HG03558 (cell line): ENCODE results near the gene HELLS.
"Not testable (repeated sequence)": the region's sequence is repeated elsewhere in the genome, so short reads cannot be mapped to it uniquely, and the experiment has no call there.

Experiments
- ATAC-seq: cut with Tn5 transposase; IDR thresholded peaks from one replicate; pipeline ENCODE4 v1.9.1; 2021; ENCODE audit warnings: moderate number of reproducible peaks; ENCODE audit not compliant: unreplicated experiment; ENCODE audit errors: extremely low read depth

The HELLS gene

DNA sequence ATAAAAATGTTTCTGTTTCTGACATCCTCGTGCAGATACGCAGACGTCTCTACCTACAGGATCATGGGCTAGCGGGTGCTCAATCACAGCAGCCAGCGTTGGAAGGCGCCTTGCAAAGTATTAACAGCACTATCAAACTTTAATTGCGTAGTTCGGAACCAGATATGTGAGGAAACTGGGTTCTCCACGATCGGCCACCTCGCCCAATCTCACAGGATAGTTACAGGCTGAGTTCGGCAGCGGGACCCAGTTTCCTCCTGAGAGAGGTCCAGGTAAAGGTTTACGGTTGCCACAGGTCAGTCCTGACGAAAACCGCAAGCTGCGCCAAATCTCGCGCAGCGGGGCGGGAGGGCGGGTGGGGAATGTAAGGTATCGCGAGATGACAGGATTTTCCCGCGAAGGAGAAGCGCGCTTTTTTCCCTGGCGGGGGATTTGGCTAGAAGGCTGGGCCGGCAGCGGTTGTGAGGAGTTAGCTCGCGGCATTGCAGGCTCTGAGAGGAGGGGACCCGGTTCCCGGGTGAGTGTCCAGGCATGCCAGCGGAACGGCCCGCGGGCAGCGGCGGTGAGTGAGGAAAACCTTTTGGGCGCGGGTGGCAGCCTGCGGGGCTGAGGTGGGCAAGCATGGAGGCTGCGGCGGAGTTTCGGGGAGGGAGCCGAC is at the start of gene HELLS:
Gene HELLS (plus strand): TSS at position 398 of the 658 bp plus-strand sequence. CDS start 134 bp downstream, at position 532.
- ATAC-seq, result peak; percentile 53

DNA sequence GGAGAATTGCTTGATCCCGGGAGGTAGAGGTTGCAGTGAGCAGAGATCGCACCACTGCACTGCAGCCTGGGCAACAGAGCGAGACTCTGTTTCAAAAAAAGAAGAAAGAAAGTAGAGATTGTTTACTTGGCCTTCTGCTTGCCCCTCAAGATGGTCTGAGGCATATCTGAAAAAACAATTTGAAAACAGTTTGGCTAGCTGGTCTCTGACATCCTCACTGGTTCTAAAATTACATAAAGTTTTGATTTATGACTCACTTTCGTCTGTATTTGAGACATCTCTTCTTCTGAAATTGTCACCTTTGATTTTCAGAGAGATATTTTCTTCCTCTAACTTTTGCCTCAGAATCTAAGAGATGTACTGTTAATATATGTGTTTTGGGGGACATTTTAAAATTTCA is 49.6 kb upstream of the HELLS start:
- ATAC-seq, result peak; percentile 53

GRCh38 chr10:94496646-94497045 is 48.9 kb upstream of the HELLS start:
- no peak for ATAC-seq

DNA sequence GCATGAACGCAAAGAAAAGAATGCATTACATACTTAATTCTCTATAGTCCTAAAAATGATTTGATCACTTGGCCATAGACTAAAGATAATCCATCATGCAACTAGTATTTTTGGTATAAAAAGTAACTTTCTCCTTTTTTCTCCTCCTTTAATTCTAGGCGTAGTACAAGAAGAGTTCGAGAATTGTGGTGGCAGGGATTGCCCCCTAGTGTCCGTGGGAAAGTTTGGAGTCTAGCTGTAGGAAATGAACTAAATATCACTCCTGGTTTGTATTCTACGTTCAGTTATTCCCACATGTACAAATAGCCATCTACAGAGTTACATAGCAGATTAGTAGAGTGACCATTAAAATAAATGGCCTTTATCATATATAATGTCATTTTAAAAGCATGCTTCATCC is 45.5 kb upstream of the HELLS start:
- ATAC-seq, result no peak

DNA sequence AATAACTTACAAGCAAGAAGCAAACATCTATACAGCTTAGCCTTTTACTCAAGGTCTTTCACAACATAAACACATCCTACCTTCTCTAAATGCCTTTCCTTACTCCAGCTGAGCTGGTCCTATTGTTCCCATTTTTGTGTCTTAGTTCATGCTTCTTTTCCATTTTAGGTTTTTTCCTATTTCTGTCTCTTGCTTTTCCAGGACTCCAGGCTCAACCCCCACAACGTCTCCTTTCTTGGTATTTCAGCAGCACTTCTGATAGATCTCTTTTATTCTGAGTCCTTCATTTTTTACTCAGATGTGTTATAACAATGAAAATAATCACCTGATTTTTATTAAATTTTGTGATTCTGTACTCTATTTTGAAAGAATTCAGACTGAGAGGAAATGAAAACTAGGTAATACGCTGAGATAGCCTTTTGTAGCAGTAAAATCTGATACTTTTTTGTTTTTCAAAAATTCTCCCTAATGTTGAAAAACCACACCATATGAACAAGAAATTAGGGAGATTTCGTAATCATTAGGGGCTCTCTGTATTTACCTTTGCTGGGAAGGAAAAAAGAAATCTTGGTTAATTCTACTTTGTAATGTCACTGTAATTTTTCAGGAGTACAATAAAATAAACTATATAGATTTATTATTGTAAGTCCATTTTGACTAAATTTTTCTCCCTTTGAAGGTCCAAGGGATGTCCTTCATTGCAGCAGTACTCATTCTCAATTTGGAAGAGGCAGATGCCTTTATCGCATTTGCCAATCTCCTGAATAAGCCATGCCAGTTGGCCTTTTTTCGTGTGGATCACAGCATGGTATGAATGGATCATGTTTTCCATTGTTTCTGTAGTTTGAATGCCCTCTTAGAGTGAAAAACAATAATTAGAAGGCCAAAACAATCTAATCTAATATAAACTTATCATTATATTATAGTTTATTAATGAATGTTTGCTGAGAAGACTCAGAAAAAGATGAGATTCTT is 24.0 kb upstream of the HELLS start:
- ATAC-seq, result no peak

- ATAC-seq, result no peak
Observed at GRCh38 chr10:94524146-94524545, 21.4 kb upstream of the HELLS start.

GRCh38 chr10:94524711-94525110 is 20.9 kb upstream of the HELLS start:
- no peak for ATAC-seq

DNA sequence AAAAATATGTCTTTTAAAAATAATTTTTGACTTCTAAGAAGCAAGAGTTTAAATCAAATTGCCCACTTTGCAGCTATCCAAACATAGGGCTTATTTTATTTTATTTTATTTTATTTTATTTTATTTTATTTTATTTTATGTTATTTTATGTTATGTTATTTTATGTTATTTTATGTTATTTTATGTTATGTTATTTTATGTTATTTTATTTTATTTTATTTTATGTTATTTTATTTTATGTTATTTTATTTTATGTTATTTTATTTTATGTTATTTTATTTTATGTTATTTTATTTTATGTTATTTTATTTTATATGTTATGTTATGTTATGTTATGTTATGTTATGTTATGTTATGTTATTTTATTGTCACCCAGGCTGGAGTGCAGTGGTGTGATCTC is 14.0 kb upstream of the HELLS start:
- not testable (repeated sequence) for ATAC-seq

DNA sequence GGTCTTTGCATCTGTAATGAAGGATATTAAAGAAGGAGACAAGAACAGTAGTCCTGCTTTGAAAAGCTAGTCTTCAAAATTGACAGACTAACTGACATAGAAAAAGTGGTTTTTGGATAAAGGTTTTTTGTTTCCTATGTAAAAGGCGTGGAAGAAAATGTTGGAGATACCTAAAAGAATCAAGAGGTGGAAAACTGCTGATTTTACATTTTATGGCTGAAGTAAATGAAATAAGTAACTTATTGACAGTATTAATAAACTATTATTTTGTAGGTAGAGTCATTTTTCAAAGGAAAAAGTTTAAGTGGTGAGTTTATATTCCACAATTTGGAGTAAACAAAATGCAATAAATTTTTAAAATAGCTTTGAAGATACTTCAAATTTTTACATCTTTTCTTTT is 12.6 kb upstream of the HELLS start:
- ATAC-seq, result no peak

GRCh38 chr10:94542282-94542681 is 3.3 kb upstream of the HELLS start:
- ATAC-seq, result not testable (repeated sequence)

DNA sequence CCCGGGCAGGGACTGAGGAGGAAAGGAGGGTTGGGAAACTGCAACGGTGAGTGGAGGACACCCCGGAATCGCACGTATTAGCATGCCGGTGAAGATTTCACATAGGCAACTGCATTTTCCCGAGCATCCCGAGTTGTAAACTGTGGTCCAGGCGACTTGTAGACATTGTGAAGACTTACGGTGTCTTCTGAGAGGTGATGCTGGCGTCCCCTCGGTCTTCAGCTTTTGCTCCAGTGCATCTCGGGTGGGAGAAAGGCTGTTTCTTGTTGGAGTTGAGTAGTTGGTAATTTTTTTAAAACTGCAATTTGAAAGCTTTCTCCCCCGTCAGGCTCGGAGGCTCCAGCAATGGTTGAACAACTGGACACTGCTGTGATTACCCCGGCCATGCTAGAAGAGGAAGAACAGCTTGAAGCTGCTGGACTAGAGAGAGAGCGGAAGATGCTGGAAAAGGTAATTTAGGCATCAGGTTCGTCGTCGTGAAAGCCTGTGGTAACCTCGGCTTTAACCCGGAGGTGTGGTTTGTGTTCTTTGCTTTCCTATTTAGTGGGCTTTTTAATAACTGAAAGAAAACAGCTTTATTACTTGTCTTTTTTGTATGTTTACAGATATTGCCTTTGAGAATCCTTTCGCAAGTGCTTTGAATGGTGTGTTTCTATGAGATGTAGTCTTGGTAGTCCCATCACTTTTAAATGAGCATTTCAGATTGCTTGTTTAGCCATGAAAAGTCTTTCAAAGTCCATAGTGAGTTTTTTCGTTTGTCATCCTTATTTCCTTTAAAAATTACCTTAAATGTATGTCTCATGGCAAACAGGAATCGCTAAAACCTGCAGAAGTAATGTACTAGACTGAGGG is 687 bp downstream of the HELLS start:
- no peak for ATAC-seq

DNA sequence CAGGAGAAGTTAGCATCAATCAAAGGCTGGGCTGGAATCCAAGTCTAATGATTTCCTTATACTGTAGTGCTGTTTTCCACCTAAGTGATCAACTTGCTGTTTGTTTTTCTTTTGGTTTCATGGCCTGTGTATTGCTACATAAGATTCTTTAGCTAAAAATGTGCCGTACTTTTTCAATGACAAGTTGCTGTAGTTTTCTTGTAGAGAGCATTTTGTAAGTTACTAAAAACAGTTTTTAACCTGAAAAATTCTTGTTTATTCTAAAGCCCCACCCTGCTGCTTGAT is 1.3 kb downstream of the HELLS start:
- ATAC-seq, result no peak

GRCh38 chr10:94549221-94549620 is 3.6 kb downstream of the HELLS start:
- no peak for ATAC-seq

DNA sequence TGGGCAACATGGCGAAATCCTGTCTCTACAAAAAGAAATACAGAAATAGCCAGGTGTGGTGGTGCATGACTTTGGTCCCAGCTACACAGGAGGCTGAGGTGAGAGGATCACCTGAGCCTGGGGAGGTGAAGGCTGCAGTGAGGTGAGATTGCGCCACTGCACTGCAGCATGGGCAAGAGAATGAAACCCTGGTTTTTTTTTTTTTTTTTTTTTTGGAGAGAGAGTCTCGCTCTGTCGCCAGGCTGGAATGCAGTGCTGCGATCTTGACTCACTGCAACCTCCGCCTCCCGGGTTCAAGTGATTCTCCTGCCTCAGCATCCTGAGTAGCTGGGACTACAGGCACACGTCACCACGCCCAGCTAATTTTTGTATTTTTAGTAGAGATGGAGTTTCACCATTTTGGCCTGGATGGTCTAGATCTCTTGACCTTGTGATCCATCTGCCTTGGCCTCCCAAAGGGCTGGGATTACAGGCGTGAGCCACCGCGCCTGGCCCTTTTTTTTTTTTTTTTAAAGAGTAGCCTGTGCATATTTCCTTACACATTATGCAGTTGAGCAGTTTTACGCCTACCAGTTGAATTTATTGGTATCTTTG is 22.2 kb downstream of the HELLS start:
- not testable (repeated sequence) for ATAC-seq

DNA sequence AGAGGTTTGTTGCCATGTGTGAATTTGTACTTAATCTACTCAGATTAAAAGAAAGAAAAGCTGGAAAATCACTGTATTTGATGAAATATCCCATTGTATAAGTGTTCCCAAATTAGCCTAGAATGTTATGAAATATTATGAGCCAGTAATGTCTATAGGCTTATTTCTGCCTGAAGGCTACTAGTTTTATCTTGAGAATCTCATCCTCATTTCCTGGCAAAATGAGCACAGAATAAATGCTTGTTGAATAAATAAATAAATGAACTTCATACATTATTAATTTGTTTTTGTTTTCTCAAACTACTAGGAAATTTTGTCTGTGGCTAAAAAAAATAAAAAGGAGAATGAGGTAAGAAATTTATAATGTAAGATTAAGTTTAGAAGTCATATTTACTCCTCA is 25.5 kb downstream of the HELLS start:
- no peak for ATAC-seq

GRCh38 chr10:94571528-94571927 is 25.9 kb downstream of the HELLS start:
- ATAC-seq, result no peak

- no peak for ATAC-seq
Observed at GRCh38 chr10:94578790-94579189, 33.2 kb downstream of the HELLS start.

GRCh38 chr10:94583124-94583523 is 37.5 kb downstream of the HELLS start:
- ATAC-seq, result no peak

DNA sequence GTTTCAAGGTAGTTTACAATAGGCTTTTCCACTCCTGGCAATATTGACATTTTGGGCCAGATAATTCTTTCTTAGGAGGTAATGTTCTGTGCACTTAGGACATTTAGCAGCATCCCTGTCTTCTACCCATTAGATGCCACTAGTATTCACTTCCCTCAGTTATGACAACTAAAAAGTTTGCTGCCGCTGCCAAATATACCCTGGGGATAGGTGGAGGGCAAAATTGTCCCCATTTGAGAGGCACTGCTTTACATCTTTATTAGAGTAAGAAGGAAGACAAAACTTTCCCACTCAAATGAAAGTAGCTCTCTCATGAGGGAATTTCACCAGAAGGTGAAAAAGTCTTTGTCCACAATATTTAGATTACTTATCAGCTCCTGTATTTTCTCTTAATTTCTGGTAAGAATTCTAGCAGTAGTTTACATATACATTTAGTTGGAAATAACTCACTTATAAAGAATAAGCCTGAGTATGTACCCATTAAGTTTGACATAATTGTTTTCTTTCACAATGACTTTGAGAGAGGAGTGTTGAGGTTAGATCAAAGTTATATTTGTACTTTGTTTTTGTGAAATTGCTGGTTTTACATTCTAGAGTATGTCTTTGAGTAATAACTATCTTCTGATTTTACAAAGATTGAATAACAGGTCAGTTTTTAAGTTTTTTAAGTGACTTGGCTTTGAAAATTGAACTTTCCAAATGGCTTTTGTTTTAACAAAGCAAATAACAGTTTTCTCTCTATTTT is 46.0 kb downstream of the HELLS start:
- peak; percentile 89 for ATAC-seq
